NCI-H345 treated with DMSO at 0.1 percent for 48 hours (cell line): ENCODE data around the gene DMBX1.

Experiments used
- DNase-seq: peaks from one replicate; lab custom pipeline; 2025; ENCODE audit not compliant: unreplicated experiment; lab: John Stamatoyannopoulos, UW

The DMBX1 gene

DNA sequence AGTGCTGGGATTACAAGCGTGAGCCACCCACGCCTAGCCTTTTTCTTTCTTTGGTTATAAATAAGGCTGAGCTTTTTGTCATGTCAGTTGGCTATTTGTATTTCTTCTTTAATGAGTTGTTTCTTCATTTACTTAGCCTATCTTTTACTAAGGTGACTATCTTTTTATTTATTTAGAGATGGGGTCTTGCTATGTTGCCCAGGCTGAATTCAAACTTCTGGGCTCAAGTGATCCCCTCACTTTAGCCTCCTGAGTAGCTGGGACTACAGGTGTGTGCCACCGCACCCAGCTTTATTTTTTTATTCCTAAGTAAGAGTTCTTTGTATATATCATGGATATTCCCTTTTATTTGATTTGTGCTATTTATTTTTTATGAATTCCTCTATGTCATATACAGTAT, 11.9 kb downstream of the DMBX1 start:
- no peak for DNase-seq

DNA sequence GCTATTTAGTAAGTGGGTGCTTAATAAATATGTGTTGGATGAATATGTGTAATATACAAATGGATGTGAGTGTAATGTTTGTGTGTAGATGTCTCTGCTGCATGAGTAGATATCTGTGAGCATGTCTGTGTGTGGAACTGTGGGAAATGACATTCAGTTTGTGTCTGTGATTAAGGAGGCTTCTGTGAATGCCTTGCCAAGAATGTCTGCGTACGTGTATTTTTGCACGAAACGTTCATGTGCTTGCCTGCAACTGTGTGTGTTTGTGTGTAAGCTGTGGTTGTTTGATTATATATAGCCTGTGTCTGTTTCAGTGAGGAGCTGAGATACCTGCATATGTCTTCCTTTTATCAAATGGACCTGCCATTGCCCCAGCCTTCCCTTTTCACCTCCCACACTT, 13.8 kb downstream of the DMBX1 start:
- no peak for DNase-seq

DNA sequence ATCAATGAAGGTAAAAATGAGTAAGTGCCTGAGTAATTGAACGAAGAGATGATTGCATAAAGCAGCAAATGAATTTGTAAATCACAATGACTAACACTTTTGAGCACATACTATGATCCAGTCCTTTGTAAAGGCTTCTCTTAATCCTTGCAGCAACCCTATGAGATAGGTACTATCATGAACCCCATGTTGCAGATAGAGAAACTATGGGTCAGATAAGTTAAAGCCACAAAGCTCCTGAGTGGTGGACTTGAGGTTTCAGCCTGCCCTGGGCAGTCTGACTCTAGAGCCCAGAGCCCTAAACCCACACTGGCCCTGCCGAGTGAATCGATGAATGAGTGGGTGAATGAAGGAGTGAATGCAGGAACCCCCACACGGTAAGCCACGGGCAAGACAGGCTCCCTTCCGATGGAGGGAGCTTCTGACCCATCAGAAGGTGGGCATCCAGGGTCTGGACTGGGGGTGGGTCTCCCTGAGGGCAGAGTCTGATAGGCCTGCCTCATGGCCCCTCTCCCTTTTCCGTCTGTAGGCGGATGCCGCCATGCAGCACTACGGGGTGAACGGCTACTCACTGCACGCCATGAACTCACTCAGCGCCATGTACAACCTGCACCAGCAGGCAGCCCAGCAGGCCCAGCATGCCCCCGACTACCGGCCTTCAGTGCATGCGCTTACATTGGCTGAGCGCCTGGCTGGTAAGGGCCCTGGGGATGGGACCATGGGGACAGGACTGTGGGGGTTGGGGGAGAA, 17.0 kb downstream of the DMBX1 start:
- no peak for DNase-seq

DNA sequence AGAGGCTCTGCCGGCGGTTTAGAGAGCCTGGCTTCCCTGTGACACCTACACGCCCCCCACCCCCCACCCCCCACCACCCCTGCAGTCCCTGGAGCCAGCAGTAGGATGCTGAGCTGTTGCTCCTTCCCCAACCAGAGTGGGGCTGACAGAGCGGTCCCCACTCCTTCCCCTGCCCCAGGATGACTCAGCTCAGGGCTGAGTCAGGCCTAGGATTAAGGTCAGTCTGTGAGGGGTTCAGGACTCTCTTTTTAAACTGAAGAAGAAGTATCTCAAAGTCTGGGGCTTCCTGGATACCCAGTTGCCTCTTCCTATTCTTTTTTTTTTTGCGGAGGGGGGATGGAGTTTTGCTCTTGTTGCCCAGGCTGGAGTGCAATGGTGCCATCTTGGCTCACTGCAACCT, 19.1 kb downstream of the DMBX1 start:
- no peak for DNase-seq

DNA sequence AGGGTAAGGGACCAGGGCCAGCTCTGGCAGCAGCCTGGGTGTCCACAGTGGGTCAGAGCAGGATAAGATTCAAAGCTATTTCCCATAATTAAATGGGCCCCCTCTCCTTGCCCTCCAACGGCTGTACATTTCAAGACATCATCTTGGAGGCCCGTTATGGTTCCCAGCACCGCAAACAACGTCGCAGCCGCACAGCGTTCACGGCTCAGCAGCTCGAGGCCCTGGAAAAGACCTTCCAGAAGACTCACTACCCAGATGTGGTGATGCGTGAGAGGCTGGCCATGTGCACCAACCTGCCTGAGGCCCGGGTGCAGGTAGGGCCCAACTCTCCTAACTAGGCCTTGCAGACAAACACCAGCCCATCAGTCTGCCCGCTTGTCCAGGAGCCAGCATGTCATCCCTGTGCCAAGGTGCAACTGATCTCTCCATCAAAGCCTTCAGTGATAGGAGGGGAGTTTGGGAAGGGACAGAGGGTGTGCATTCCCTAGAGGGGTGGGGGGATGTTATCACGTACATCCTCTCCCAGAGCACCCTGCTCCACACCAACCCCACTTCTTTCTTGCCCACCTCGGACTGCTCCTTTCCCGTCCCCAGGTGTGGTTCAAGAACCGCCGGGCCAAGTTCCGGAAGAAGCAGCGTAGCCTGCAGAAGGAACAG, 20.8 kb downstream of the DMBX1 start:
- DNase-seq = no peak

DNA sequence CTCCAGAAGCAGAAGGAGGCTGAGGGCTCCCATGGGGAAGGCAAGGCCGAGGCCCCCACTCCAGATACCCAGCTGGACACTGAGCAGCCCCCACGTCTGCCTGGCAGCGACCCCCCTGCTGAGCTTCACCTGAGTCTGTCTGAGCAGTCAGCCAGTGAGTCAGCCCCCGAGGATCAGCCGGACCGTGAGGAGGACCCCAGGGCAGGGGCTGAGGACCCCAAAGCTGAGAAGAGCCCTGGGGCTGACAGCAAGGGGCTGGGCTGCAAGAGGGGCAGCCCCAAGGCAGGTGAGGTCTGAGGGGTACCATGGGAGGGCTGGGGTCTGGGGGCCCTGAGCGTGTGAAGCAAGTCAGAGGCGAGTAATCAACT, 21.3 kb downstream of the DMBX1 start:
- no peak for DNase-seq

DNA sequence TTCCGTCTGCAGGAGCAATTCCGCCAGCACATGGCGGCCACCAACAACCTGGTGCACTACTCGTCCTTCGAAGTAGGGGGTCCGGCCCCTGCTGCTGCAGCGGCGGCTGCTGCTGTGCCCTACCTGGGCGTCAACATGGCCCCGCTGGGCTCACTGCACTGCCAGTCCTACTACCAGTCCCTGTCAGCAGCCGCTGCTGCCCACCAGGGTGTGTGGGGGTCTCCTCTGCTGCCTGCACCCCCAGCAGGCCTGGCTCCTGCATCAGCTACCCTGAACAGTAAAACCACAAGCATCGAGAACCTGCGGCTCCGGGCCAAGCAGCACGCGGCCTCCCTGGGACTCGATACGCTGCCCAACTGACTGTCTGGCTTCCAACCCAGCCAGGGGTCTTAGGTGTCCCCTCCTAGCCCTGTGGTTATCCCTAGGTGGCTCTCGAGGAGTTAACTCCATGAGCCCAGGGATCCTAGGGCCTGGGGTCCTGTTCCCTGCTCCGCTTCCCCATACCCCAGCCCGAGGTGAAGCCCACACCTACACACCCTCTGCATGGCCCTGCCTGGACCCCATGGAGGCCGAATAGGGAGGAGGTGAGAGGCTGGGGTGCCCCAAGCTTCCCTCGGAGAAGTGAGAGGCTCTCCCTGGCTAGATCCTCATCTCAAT, 22.6 kb downstream of the DMBX1 start:
- no peak for DNase-seq

DNA sequence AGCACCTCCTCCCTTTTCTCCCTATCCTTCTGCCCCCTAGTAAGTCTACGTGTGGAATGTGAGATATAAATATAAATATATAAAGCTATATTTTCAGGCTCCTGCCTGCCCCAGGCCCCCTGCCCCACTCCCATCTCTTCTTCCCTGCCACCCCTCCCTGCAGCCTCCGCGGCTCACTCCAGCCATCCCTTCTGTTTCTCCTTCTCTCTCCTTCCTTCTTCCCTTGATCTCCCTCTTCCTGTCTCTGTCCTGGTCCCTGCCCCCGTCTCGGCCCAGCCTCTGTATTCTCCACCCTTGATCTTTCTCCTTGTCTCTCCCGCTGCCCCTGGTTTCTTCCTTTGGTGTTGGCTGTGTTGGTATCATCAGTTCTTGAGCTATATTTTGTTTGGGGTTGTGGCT, 23.2 kb downstream of the DMBX1 start:
- no peak for DNase-seq

DNA sequence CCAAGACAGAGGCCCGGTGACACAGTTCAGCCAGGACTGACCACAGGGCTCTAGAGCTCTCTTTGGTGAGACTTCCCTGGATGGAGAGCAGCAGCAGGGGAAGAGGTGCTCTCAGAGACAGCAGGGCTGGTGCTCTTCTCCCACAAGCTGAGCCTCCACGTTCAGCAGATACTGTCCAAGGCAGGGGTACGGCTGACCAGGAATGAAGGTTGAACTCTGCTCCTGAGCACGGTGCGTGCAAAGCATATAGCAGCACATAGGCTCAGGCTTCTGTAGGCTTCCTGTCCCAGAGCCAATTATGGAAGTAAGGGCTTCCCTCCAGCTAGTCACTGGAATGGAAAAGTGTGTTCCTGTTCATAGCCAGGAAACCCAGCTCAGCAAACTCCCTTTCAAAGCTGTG, 23.9 kb downstream of the DMBX1 start:
- no peak for DNase-seq

DNA sequence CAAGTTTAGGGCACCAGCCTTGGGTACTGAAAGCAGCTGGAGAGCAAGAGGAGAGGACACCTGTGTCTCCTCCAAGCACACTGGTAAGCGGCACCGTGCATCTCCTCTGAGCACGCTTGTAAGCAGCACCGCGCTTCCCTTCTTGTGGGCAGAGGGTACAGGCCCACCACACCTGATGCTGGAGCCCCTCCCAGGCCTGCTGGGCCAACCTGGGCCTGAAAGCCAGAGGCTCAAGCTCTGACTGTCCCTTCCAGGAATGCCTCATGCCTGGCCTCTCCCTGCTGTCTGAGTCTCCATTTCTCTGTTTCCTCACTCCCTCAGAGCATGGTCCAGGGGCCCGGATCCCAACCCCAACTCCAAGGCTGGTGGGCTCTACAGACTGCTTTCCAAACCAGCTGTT, 25.9 kb downstream of the DMBX1 start:
- DNase-seq = no peak

DNA sequence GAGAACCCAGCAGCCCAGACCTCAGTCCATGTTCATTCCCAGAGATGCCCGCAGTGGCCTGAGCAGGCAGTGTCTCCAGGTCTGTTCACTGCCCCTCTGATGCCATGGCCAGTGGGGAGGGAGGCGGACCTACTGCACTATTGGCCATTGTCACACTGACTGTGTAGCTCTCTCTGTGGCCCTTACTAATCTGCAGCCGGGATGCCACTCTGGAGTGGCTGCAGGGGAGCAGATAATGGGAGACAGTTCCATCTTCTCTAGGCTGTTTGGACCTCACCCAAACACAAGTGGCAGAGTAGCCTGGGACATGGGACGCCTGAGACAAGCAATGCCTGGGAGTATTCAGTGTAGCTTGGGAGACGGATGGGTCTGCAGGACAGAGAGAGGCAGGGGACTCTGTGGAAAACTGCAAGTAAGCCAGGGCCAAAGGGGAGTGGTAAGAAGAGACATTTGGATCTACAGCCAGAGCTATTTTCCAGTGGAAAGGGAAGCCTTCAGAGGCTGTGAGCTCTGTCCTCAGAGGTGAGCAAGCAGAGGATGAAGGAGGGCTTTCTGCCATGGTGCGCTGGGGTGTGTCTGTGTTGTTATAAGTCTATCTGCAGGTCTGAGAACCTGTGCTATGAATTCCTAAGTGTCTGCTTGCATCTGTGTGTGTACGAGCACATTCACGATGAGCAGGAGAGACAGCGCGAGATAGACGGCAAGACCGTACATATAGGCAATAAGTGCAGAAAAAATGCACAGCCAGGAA, 26.7 kb downstream of the DMBX1 start:
- no peak for DNase-seq

DNA sequence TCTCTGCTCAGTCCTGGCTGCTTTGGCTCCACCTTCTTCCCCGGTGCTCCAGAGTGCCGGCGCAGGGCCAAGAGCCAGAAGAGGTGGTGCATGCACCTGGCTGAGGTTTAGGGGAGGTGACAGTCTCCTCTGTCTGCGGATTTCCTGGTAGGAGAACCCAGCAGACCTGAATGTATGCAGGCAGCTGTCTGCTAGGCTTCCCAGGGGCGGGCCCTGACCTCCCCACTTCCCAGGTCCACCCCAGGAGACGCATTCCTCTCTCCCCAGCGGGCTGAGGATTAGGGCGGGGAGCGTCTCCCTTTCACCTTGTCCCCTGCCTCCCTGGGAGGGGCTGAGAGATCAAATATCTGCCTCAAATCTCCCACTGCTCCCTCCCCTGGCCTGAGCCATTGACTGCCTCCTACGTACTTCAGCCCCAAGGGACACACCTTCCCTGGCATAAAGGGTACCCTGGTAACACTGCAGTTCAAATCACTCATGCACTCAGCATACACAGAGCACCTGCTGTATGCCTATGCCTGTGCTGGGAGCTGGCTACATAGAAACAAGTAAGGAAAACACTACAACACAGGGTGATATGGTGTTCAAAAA, 27.5 kb downstream of the DMBX1 start:
- peak; percentile 91 for DNase-seq

DNA sequence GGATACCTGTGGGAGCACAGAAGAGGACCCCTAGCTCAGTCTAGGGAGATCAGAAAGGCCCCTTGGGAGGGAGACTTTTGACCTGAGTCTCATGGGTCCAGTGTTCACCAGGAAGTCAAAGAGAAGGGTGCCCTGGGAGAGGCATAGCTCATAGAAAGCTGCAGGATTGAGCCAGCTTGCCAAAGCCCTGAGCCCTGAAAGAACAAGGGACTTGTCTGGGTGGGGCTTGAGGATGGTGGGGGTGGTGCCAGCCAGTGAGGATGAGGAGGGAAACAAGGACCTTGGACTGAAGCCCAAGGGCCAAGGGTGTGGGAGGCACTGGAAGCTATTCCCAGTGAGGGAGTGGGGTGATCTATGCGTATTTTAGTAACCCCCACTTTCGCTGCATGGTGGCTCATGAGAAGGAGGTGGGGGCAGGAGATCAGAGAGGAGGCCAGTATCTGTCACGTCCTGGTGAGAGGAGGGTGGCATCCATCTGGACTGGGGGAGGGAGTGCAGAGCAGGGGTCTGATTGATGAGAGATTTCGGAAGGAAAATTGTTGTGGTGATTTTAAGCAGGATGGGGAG, 28.4 kb downstream of the DMBX1 start:
- DNase-seq = no peak

DNA sequence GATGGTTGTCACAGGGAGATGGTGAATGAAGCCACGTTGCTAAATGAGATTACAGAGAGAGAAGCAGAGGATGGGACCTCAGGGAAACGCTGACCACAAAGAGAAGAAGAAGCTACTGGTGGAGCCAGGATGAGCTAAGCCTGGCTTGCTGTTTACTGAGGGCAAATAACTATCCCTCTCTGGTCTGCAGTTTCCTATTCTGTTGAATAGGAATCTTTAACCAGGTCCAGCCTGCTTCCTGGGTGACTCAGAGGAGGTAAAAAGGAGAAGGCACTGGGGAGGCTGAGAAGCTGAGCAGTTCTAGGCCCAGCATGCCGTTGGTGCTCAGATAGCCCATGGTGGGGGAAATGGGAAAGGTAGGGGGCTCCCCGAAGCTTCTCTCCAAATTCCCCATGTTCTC, 29.6 kb downstream of the DMBX1 start:
- DNase-seq = no peak

DNA sequence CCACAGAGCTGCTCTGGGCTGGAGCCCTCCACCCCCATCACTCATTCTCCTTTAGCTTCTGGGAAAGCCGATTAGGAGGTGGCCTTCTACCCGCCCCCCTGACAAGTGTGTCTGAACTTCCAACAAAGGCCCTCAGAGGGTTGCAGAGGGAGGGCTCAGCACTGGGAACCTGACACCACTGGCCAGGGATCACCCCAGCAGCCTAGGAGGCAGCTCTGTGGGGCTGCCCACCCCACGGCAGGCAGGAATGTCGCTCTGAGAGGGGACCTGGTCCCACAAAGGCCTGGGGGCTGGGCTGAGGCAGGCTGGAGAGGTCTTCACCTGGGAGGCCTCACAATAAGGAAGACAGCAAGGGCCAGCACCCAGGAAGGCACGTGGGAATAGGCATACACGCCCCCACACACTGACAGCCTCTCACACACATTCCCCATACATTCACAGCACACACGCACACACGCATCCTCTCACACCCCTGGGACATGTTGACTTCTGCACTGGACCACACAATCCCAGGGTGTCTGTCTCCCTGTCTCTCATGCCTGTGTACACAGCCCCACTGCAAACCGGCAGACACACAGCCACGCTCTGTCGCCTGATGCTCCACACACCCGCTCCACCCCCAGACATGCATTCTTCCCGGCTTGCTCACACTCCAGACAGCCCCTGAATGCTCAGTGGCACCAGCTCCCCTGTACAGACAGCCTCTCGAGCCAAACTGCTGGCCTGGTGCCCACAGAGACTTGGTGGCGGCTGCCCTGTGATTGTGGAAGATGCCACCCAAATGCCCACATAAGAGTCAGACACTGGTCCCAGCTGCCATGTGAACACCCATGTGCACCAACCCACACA, 30.7 kb downstream of the DMBX1 start:
- DNase-seq = no peak

DNA sequence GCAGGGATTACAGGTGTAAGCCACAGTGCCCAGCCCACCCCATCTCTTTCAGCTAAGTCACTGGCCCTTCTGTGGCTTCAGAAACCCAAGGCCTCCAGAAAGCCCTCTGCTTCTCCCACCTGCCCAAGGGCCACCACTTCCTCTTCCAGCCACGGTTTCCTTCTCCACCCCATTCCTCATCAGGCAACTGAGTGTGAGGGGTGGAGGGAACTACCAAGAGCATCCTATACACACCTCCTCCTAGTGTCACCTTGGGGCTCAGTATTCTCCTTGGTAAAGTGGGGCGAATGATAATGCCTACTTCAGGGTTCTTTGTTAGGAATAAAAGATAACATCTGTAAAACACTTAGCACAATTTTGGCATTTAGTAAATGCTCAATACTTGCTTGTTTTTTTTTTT, 31.8 kb downstream of the DMBX1 start:
- no peak for DNase-seq

DNA sequence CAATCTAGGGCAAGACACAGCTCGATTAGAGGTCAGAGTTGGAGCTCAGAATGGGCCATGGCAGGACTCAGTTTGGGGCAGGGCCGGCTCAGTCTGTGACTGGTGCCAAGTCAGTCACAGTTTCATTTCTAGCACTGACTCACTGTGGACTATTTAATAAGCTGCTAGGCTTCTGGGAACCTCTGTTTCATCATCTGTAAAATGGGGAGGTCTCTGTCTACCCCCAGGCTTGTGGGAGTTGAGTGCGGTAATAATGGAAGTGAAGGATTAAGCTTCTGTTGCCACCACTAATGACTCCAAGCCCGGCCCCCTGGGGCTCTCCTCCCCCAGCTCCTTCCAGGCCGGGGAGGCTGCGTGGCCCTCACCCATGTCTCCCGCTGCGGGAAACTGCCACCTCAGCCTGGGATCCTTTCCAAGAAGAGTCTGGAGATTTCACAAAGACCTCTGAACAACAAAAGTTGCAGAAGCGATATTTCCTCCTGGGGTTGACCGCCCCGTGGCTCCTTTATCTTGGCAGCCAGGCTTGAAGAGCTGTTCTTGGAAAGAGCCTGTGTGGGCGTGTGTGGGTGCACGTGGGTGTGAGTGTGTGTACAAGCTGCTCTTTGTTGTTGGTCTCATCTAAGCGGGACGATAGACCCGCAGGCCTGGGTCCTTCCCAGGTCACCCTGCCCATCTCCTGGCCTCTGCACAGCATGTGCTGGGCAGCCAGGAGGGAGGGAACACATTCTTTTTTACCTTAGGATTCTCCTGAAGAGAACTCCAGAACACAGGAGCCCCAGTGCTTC, 32.7 kb downstream of the DMBX1 start:
- no peak for DNase-seq

DNA sequence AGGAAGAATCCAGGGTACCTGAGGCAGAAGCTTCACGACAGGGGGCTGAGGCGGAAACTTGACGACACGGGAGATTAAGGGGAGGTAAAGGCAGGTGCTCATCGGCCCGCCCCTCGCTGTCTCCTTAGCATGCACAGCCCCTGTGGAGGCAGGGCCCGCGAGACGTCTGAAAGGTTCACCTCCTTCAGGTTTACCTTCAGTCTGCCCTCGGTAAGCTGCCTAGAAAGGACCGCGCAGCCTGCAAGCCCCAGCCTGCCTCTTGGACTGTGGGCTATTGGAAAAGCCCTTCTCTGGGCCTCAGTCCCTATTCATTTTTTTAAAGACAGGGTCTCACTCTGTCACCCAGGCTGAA, 33.3 kb downstream of the DMBX1 start:
- DNase-seq = no peak
